Myocyte (in vitro differentiated cells): ENCODE measurements around the gene SCGB3A1. TPM values are rescaled to one million over a fixed set of nuclear protein-coding genes. Genes with fewer than 3 reads are reported as not detected.

Experiments
- DNase-seq: peaks from one replicate; pipeline ENCODE4 v3.0.0-alpha.2; 2012; ENCODE audit warnings: low read depth
- total RNA-seq: library from RNA; depleted of rRNA; stranded (reverse); fragments of >200 nt; gene quantifications from 2 replicates; pipeline ENCODE4 v1.2.3, GENCODE V29; 2014

The SCGB3A1 gene
- total RNA-seq, 1 donor from 2014 or later, result not detected

- DNase-seq, result no peak
Measured at GRCh38 chr5:180625791-180626660, 34.7 kb upstream of the SCGB3A1 start.

DNA sequence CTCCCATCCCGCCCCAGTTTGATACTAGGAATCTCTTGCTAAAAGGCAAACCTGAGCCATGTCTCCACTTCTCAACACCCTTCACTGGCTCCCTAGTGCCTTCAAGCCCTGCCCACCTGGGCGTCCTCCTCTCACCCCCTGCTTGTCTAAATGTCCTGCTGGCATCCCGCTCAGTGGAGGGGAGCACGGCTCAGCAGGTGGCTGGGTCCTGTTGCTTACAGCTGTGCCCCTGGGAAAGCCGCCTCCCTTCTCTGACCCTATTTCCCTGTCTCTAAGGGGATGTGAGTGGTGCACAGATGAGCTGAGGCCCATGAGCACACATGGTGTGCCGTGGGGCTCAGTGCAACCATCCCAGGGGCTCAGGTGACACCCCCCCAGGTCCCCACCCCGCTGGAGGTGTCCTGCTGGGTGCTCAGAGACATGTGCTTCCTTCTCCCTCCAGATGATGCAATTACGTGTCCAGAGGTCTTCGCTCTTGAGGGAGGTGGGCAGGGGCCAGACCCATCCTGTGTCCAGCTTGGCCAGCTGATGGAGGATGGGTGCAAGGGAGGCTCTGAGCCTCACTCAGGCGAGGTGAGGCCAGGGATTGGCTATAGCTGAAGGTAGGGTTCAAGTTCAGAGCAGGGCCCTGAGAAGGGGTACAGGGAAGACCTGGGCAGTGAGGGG, 34.0 kb upstream of the SCGB3A1 start:
- no peak for DNase-seq

DNA sequence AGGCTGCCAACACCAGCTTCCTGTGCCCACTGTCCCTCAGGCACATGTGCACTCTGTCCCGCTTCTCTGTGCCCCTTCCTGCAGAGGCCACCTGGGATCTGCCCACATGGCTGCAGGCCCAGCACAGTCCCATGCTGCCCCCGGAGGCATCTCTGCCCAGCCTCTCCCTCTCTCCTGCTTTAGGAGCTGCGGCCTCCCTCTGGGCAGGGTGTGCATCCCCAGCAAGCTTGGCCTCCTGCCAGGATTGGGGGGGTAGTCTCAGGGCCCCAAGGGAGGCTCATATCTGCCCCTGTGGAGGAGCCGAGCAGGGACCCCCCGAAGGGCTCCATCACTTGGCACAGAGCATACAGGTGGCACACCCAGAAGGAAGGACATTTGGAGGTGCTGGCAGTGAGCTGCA, 33.3 kb upstream of the SCGB3A1 start:
- no peak for DNase-seq

- no peak for DNase-seq
Measured at GRCh38 chr5:180623844-180624243, 32.5 kb upstream of the SCGB3A1 start.

DNA sequence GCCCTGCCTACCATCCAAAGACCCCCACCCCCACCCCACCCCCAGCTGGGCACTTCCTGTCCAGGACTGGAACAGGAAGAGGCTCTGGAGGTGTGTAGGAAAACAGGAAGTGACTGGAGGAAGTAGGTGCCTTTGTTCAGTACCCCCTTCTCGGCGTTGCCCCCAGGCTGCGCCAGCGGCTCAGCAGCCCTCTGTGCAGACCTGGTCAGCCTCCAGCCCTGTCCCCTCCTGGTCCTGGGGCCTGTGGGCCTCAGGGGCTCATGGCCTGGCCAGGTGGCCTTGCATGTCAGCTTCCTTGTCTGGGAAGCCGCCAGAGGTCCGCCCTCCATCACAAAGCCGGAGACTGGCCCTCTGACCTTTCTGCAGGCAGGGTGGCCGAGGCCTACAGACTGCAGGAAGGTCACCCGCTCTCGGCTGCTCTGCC, 32.1 kb upstream of the SCGB3A1 start:
- no peak for DNase-seq

- DNase-seq, result no peak
Measured at GRCh38 chr5:180622910-180623309, 31.6 kb upstream of the SCGB3A1 start.

- DNase-seq, result no peak
Measured at GRCh38 chr5:180621311-180621710, 30.0 kb upstream of the SCGB3A1 start.

DNA sequence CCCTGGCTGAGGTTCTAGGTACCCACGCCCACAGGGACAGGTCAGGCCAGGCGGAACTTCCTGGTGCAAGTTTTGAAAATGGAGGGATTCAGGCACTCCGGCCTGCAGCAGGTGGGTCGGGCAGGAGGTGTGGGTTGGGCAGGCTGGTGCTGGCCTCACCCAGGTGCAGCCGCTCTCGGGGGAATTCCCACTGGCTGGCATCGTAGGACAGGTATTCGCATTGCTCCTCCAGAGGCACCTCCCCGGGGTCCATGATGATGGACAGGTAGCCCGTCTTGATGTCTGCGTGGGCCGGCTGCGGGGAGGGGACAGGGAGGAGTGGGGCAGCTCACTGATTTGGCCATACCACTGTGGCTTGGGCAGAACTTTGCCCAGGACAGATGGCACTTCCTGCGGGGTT, 28.7 kb upstream of the SCGB3A1 start:
- DNase-seq, result no peak

DNA sequence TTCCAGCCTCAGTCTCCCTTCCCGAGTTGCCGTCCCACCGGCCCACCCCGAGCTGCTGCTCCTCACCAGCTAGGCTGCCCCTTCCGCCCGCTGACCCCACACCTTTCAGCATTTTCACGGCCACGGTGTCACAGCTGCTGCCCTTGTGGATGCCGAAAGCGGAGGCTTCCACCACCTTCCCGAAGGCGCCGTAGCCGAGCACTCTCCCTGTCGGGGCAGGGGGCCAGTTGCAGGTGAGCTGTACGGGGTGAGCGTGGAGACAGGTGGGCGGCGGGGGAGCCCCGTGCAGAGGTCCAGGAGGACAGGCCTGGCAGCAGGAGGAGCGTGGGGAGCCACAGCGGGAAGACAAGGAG, 28.2 kb upstream of the SCGB3A1 start:
- no peak for DNase-seq

GRCh38 chr5:180618829-180619562, 27.7 kb upstream of the SCGB3A1 start:
- DNase-seq, result no peak

DNA sequence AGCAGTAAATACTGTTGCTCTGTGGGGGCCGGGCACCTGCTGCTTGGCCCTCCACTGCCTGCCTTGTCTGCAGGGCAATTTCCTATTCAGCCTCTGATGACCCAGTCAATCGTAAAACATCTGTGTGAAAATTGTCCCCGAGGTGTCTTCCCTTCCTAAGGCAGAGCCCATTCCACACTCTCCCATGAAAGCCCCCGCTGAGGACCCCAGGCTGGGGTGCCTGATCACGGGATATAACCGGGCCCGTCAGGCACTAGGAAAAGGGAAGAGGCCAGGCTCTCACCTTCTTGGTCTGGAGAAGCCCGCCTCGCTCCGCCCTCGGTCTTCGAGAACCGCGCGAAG, 27.2 kb upstream of the SCGB3A1 start:
- no peak for DNase-seq

DNA sequence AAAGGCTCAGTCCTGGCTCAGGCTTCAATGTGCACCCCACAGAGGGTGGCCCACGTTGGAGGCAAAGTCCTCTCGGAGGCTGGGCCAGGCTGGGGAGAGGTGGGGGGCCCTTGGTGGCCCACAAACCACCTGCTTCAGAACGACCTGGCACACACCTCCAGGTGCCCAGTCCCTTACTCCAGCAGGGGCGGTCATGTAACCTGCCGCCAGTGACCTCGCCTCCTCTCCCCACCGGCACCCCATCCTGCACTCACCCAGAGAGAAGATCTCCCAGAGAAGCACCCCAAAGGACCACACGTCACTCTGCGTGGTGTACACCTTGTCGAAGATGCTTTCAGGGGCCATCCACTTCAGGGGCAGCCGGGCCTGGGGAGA, 22.5 kb upstream of the SCGB3A1 start:
- no peak for DNase-seq

DNA sequence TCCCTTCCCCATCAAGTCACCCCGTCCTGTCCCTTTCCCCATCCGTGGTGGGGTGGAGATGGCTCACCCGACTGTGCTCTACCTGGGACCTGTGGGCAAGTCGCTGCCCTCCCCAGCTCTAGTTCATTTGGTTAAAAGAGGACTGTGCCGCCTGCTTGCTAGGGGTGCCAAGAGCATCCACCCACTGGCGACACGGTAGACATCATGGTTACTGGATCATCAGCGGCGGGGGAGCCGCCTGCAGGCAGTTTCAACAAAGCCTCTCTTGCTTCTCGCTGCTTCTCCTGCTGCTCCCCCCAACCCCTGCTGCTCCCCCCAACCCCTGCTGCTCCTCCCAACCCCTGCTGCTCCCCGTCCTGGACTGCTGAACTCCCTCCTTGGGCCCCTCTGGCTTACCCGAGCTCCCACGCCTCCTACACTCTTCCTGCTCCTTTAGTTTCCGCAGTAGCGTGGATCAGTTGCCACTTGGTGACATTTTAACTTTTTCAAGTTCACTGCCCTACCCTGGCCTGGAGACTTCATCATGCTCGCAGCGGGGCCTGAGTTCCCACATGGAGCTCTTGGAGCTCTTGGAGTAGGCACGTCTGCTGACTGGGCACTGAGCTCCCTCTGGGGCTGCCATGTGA, 22.0 kb upstream of the SCGB3A1 start:
- DNase-seq, result no peak

DNA sequence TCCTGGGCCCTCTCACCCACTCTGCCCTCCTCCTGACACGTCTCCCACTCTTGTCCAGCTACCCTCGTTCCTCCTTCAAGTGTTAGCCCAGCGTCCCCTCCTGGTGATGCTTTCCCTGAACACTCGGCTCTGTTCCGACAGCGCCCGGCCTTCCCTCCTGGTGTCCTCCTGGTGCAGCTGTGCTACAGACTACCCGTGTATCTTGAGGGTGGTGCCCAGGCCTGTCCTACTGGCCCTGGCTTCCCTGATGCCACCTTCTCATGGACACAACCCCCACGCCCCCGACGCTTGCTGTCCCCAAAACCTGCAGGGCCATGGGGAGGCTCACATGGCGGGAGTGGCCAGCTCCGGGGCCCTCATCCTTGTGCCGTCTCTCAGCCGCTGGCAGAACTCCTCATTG, 21.4 kb upstream of the SCGB3A1 start:
- DNase-seq, result no peak

DNA sequence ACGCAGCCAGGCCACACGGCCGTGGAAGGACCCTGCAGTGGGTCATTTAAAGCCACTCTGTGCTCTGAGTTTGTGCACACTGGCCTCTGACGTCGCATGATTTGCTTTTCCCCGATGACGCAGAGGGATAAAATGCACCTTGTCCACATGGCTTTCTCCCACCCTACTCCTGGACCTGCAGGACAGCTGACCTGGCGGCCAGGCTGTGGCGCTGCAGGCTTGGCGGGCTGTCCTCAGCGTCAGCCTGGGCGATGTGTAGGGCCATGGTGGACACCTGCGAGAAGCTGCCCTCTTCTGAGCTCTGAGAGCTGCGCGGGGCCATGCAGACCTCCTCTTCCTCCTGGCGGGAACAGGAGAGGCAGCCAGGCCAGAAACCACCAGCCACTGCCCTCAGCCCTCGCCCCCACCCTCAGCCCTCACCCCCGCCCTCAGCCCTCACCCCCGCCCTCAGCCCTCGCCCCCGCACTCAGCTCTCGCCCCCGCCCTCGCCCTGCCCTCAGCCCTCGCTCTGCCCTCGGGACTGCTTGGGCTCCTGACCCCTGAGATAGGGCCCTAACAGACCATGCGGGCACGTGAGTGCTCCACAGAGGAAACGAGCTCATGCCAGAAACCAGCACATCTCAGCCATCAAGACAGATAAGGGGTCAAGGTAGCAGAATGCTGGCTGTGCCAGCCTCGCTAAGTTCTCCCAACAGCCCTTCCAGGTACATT, 20.0 kb upstream of the SCGB3A1 start:
- no peak for DNase-seq

DNA sequence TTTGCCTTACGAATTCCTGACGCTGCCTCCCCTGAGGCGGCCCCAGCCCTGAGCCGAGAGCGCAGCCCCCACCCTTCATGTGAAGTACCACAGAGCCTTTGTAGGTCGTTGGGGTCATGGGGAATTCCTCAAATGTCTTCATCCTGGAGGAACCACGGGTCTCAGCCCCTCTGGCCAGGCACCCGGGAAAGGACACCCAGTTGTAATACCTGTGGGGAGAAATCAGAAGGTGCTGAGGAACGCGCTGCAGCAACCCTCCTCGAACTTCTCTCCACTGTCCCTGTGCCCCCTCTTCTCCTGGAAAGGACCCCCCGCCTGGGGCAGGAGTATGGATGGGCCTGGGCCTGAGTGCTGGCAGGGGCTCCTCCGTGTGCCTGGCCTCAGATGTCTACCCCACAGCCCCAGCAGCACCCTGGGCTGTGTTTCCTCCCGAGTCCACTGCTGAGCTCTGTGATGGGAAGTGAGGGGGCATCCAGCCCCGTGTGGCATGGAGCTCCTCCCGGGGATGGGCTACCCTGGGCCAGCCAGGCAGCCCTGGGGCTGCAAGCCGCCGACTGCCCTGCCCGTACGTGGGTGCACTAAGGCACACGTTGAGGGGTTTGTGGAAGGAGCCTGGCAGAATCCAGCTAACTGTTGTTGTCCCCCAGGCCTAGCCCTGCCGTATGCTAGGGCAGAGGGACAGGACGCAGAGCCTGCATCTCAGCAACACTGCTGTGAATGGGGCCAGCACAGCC, 18.7 kb upstream of the SCGB3A1 start:
- DNase-seq, result no peak

DNA sequence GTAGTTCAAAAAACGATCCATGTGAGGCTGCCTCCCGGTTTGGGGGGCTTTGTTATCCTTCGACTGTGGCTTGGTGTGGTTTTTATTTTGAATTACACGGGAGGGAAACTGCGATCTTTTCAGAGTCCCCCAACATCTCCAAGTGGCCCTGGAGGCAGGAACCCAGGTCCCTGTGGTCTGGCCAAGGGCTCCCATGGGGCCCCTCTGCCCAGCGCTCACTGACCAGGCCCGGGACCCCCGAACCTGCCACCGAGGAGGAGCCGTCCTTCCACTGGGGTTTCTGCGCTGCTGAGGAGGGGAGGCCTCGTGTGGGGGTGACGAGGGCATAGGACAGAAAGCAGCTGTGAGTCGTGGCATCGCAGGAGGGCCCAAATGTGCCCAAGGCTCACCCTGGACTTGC, 18.1 kb upstream of the SCGB3A1 start:
- no peak for DNase-seq

GRCh38 chr5:180608572-180609310, 17.4 kb upstream of the SCGB3A1 start:
- DNase-seq, result no peak

GRCh38 chr5:180607861-180608571, 16.7 kb upstream of the SCGB3A1 start:
- DNase-seq, result peak; percentile 89
